GM18519 (cell line): Measurements from ENCODE around the gene GPR155.
A peak's percentile ranks its signal among the peaks of the same experiment; 100 is the strongest.
"Not testable (repeated sequence)": the region's sequence is repeated elsewhere in the genome, so short reads cannot be mapped to it uniquely, and the experiment has no call there.

Source experiments
- ATAC-seq: cut with Tn5 transposase; IDR thresholded peaks from one replicate; pipeline ENCODE4 v1.9.1; 2021; ENCODE audit warnings: mild to moderate bottlenecking, moderate library complexity; ENCODE audit not compliant: unreplicated experiment, low FRiP score

GPR155 gene

GRCh38 chr2:174491947-174492346, 5.1 kb upstream of the GPR155 start:
- no peak for ATAC-seq

- no peak for ATAC-seq
These were observed 3.2 kb upstream of the GPR155 start for GRCh38 chr2:174490051-174490450.

GRCh38 chr2:174489520-174489919, 2.7 kb upstream of the GPR155 start:
- ATAC-seq = not testable (repeated sequence)

- ATAC-seq = no peak
These were observed 962 bp upstream of the GPR155 start for GRCh38 chr2:174487820-174488162.

GRCh38 chr2:174487108-174487819, 435 bp upstream of the GPR155 start:
- ATAC-seq = peak; percentile 57

- ATAC-seq = peak; percentile 23
These were observed 854 bp downstream of the GPR155 start for GRCh38 chr2:174485788-174486562.

- ATAC-seq = not testable (repeated sequence)
These were observed 1.8 kb downstream of the GPR155 start for GRCh38 chr2:174485045-174485444.

GRCh38 chr2:174484573-174484972, 2.3 kb downstream of the GPR155 start:
- no peak for ATAC-seq

- ATAC-seq = no peak
These were observed 4.0 kb downstream of the GPR155 start for GRCh38 chr2:174482854-174483253.

GRCh38 chr2:174477759-174478158, 9.1 kb downstream of the GPR155 start:
- ATAC-seq = no peak

GRCh38 chr2:174473796-174474195, 13.0 kb downstream of the GPR155 start:
- no peak for ATAC-seq

GRCh38 chr2:174465327-174465726, 21.5 kb downstream of the GPR155 start:
- ATAC-seq = no peak

GRCh38 chr2:174461221-174461620, 25.6 kb downstream of the GPR155 start:
- ATAC-seq = no peak

- no peak for ATAC-seq
These were observed 32.3 kb downstream of the GPR155 start for GRCh38 chr2:174454566-174454965.

- ATAC-seq = no peak
These were observed 36.6 kb downstream of the GPR155 start for GRCh38 chr2:174450021-174450816.

GRCh38 chr2:174449033-174449432, 37.8 kb downstream of the GPR155 start:
- ATAC-seq = no peak

- no peak for ATAC-seq
These were observed 40.3 kb downstream of the GPR155 start for GRCh38 chr2:174446531-174446930.

GRCh38 chr2:174445248-174445647, 41.6 kb downstream of the GPR155 start:
- no peak for ATAC-seq

GRCh38 chr2:174444761-174445160, 42.1 kb downstream of the GPR155 start:
- ATAC-seq = no peak

- no peak for ATAC-seq
These were observed 44.0 kb downstream of the GPR155 start for GRCh38 chr2:174442546-174443510.
